GM15510 (cell line): Measurements from ENCODE around the gene CGRRF1.

Experiments
- POLR2A ChIP-seq: IDR thresholded peaks from 3 replicates; pipeline ENCODE4 v1.6.1; 2011; ENCODE audit warnings: borderline replicate concordance; ENCODE audit not compliant: insufficient read length; ENCODE audit errors: extremely low read depth

CGRRF1 gene

DNA sequence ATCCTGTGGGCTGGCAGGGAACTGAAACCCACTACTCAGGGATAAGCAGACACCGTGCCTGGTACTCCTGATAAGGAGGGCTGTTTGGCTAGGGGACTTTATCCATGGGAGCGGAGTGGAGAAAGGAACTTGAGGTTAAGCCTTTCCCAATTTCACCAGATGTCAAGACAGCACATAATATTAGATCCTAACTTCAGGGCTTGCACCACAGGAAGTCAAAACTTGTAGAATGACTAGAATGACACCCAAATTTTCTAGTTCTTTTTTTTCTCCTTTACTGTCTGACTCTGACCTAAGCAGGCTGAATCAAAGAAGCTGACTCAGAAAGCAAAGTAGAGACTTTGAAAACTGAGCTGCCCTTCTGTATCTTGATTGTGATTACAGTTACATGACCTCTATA is 7.1 kb upstream of the CGRRF1 start:
- no peak for TF ChIP-seq POLR2A

DNA sequence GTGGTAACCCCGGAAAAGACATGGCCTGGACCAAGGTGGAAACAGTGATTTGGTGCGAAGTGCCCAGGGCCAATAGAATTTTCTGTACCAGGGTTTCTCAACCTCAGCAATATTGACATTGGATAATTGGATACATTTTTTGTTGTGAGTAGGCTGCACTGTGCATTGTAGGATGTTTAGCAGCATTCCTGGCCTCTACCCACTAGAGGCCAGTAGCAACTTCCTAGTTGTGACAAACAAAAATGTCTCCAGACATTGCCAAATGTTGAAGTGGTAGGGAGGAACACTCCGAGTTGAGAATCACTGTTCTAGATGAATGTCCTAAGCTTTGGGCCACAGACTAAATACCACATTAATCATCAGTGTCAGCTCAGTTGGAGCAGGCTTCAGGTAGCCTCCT is 6.2 kb upstream of the CGRRF1 start:
- TF ChIP-seq POLR2A = no peak

DNA sequence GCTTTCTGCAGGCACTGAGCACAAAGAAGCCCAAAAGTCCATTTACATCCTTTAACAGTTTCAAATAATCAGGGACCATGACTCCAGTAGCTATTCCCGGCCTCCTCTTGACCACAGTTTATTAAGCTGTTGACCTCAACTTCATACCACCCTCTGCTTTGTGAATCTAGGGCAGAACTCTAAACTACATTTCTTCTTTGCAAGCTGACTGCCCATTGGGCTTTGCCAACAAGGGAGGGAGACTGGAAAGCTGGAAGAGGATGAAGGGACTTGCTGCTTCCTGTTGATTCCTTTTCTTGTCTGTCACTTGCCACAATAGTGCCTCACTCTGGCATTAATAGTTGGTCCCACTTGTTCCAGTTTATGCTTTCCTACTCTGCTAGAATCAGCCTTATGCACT is 2.7 kb downstream of the CGRRF1 start:
- TF ChIP-seq POLR2A = no peak

DNA sequence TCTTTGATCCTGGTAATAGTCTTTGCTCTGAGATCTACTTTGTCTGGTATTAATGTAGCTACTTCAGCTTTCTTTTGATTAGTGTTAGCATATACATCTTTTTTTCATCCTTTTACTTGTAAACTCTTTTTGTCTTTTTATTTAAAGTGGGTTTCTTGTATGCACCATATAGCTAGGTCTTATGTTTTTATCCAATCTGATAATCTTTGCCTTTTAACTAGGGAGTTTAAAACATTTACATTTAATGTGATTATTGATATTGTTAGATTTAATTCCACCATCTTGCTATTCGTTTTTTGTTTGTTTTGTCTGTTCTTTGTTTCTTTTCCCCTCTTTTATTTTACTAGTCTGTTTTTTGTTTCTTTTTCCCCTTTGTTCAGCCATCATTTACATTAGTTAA is 6.0 kb downstream of the CGRRF1 start:
- TF ChIP-seq POLR2A = no peak

DNA sequence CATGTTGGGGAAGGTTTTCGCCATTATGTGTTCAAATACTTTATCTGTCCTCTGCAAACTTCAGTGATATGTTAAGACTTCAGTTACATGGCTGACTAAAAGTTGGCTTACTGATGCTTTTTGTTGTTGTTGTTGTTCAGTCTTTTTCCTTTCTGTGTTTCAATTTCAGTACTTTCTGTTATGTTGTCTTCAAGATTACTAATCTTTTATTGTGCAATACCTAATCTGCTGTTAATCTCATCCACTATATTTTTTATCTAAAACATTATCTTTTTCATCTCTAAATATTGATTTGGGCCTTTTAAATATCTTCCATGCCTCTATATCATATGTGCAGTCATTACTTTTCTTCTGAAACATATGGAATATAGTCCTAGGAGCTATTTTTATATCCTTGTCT is 7.0 kb downstream of the CGRRF1 start:
- TF ChIP-seq POLR2A = no peak

DNA sequence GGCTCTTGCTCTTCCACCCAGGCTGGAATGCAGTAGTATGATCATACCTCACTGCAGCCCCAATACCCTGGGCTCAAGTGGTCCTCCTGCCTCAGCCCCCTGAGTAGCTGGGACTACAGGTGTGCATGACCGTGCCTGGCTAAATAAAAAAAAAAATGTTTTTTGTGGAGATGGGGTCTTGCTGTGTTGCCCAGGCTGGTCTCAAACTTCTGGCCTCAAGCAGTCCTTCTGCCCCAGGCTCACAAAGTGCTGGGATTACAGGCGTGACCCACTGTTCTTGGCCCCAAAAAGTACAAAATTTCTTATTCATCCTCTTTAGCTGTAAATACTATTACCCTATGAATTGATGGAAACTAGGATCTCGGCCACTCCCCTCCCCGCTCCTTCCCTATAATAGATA is 14.7 kb downstream of the CGRRF1 start:
- no peak for TF ChIP-seq POLR2A

DNA sequence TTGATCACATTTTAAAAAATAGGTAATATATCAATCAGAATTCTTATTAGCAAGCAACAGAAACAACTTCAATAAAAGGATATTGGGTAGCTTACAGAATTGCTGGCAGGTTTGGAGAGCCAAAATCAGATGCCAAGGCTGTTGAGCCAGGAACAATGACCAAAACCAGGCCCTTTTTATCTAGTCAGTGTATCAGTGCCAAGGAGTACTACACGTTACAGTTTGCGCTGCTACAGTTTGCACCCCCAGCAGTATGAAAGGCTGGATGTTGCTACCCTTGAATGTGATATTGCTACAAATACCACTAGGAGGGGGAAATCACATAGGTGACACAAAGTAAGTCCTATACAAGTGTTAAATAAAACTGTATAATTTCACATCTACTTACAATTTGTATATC is 19.3 kb downstream of the CGRRF1 start:
- TF ChIP-seq POLR2A = no peak

DNA sequence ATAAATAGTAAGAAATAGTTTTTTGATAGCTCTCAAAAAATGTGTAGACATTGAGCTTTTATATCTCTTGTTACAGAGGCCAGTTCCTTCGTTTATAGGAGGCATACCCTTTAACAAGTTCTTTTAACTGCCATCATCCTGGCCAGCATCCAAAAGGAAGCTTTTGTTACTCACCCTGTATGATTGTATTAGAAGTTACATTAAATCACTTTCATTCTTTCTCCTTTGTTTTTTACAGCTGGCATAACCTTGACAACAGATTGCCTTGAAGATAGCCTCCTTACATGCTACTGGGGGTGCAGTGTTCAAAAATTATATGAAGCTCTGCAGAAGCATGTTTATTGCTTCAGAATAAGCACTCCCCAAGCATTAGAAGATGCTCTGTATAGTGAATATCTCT is 20.1 kb downstream of the CGRRF1 start:
- TF ChIP-seq POLR2A = no peak

DNA sequence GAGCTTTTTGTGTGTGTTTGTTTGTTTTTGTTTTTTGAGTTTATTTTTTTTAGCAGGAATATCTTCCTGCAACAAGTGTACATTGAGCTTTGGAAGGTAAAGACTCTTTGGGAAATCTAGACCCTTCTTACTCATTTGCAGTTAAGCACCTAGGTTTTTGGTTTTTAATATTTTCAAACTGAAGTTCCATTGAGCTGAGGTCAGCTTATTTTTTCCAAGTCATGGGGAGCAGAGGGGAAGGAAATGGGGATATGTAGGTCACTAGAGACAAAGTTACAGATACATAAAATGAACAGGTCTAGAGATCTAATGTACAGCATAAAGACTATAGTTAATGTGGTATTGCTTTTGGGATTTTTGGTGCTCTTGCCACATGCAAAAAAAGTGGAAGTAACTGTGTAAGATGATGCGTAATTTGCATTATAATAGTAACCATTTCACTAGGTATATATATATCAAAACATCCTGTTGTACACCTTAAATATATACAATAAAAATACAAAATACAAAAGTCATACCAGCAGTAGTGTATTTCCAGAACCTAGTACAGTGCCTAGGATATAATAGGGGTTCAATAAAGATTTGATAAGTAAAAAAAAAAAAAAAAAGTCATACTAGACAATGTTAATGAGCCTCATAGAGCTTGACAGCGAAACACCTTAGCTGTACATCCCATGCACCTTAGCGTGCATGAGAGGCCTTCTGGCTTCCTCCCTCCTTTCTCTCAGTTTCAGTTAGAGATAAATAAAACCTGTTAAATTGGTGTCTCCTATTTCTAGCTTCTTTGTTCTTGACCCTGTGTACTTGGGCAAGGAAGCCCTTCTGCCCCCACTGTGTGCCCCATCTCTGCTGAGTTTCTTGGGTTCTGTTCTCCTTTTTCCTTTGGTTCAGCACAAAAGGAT is 22.7 kb downstream of the CGRRF1 start:
- TF ChIP-seq POLR2A = no peak

DNA sequence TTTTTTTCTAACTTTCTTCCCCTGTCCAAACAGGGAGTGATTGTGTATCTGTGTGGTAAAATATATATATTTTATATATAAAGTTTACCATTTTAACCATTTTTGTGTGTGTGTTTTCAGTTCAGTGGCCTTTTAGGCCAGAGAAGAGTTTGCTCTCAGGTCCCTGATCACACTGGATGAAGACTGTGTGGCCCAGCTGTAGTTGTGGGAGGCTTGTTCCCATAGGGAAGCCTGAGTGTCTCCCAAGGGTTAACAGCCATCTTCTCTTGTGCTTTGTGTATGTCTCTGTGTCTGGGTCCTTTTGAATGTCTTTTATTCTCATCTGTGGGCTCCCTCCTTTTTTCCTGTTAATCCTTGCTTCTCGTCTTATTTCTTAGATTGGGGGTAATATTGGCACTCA is 23.4 kb downstream of the CGRRF1 start:
- TF ChIP-seq POLR2A = no peak

DNA sequence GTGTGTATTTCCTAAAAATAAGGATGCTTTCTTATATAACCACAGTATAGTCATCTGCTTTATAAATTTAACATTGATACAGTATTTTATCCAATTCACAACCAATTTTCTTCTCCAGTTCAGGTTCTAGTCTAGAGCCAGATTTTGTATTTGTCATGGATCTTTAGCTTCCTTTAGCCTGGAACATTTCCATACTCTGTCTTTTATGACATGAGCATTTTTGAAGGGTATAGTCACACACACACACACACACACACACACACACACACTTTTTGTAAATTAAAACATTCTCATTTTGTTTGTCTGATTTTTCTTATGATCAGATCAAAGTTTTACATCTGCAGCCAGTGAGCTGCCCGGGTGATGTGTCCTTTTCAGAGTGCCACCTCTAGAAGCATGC is 25.4 kb downstream of the CGRRF1 start:
- TF ChIP-seq POLR2A = no peak

DNA sequence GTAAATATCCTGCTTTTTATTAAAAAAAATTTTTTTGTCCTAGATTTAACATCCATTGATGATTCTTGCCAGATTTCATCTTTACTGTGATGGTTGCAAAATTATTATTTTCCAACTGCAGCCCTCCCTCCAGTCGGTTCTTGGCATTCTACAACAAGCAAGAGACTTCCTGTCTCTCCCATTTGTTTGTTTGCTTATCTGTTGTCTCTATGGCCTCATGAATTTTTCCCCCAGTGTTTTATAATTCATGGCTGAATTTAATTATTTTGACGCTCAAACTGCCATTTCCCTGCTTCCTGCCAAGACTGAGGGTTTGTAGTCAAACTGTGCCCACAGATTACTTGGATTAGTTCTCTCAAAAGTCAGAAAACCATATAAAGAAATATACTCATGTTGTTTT is 25.9 kb downstream of the CGRRF1 start:
- no peak for TF ChIP-seq POLR2A

DNA sequence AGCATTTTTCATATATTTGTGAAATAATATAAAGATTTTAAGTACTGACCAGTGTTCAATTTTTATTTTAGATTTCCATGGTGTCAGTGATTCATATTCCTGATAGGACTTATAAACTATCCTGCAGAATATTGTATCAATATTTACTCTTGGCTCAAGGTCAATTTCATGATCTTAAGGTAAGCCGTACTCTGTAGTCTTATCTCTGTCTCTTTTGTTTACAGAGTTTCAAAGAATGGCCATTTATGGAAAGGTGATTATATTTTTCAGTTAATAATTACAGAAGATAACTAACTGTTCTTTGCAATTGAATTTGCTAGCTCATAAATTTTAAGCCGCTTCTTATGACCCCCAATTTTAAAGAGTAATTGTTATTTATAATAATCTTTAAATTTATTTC is 27.9 kb downstream of the CGRRF1 start:
- no peak for TF ChIP-seq POLR2A

DNA sequence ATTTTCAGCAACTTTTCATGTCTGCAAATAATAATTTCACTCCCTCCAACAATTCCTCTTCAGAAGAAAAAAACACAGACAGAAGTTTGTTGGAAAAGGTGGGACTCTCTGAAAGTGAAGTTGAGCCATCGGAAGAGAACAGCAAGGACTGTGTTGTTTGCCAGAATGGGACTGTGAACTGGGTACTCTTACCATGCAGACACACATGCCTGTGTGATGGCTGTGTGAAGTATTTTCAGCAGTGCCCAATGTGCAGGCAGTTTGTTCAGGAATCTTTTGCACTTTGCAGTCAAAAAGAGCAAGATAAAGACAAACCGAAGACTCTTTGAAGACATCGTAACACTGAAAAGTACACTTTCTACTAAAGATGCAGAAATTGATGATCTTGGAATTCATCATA is 28.3 kb downstream of the CGRRF1 start:
- no peak for TF ChIP-seq POLR2A

DNA sequence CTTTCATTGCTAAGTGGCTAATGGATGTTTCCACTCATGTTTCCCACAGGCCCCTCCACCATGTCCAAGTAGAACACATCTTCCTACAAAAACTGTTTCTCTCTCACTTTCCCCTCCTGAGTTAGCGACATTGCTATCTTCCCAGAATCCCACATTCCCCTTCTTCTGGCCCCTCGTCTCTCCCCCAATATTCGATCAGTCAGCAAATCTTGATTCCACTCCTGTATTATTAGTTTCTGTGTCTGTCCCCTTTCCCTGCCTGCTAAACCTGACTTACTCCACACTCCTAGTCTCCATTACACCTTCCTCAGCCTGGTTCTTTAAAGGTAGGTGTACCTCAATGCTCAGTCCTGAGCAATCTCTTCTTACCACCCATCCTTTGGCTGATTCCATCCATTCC is 37.9 kb downstream of the CGRRF1 start:
- TF ChIP-seq POLR2A = no peak

DNA sequence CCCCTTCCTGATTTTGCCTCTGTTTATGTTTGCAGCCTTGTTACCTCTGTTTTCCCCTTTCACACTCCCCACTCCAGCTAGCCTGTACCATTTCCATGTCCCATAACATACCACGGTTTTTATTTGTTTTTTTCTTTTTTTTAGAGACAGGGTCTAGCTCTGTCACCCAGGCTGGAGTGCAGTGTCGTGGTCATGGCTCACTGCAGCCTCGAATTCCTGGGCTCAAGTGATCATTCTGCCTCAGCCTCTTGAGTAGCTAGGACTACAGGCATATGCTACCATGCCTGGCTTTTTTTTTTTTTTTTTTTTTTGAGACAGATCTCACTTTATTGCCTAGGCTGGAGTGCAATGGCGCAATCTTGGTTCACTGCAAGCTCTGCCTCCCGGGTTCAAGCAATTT is 38.8 kb downstream of the CGRRF1 start:
- no peak for TF ChIP-seq POLR2A

DNA sequence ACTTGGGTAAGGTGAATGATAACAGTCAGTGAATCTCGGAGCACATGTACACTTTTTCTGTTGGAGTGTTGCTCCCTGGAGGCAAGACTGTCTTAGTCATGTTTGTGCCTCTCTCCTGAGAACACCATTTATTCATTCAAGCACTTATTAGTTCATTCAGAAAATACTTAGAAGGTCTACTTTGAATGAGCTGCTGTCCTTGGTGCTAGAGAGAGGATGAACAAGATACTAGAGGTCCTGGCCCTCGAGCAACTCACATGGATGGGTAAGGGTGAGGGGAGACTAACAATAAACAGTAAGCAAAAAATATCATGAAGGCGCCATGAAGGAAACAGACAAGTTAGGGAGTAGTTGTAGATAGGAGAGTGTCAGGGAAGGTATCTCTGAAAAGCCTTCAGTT is 40.2 kb downstream of the CGRRF1 start:
- TF ChIP-seq POLR2A = no peak

DNA sequence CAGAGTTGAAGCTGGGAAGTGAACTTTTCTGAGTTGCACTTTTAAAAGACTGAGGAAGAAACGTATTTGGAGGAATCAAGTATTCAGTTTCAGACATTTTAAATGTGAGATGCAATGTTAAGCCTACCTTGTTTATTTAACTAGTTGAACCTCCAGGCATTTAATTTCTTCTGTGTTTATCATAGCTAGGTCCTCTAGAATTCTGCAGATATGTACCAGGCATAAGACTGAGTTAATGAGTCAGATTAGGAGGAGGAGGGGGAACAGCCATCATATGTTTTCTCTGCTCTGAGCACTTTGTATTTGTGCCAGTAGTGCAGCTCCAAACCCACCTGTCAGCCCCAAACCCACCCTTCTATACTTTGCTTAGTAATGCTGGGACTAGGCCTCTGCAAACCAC is 40.8 kb downstream of the CGRRF1 start:
- no peak for TF ChIP-seq POLR2A

DNA sequence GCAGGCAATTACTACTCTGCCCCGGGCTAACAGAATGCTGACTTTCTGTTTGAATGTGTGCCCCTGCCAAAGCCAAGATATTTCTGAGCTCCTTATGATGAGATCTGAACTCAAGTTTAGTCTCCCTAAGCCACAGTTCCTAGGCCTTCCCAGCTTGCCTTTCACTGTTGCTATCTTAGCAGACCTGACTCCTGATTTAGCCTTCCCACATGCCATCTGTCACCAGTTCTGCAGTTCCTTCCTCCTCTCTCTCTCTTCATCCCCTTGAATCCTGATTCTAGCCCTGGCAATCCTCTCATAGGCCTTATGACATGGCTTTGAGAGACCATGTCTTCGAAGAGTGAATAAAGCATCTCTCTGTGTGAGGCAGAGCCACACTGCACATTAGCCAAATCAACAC is 44.7 kb downstream of the CGRRF1 start:
- no peak for TF ChIP-seq POLR2A
